GM18507 (cell line): ENCODE data around the gene CMIP.

ENCODE experiments used
- DNase-seq: peaks from one replicate; pipeline ENCODE4 v3.0.0; 2011; ENCODE audit warnings: low read depth; ENCODE audit not compliant: insufficient read length; ENCODE audit errors: extremely low spot score
- FAIRE-seq: peaks from 2 replicates; lab custom pipeline; 2011; peaks lifted over from hg19 to GRCh38; lab: Jason Lieb, UNC

Gene CMIP

DNA sequence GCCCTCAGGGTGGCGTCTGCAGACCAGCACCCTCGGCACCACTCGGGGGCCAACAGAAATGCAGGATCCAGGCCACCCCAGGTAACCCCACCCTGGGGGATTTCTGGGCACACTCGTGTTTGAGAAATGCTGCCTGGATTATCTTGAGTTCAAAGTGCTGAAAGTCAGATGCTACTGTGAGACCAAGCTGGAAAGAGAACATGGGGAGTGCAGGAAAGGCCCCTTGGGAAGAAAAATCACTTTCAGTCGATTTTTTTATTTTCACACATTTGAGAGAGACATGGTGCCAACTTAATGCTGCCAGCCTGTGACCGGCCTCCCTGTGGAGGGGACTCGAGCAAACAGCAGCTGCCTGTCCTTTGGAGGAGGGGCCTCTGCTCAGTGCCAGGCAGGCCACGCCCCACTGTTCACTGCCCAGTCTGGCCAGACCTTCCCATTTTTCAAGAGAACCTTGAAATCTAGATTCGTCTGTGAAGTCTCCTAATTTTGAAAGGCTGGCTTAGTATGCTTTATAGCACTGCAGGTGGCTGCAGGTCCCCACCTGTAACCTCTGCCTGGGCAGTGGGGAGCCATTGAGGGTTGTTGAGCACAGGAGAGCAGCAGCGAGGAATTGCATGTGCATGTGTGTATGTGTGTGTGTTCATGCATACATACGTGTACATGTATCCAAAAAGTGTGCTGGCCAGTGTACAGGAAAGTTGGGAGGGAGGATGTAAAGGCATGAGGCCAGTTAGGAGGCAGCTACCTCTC, 263.8 kb downstream of the CMIP start:
- no peak for DNase-seq
- FAIRE-seq, result no peak

GRCh38 chr16:81709016-81709900, 264.6 kb downstream of the CMIP start:
- no peak for FAIRE-seq
- no peak for DNase-seq

- FAIRE-seq, result no peak
These were observed 265.4 kb downstream of the CMIP start for GRCh38 chr16:81710044-81710443.

DNA sequence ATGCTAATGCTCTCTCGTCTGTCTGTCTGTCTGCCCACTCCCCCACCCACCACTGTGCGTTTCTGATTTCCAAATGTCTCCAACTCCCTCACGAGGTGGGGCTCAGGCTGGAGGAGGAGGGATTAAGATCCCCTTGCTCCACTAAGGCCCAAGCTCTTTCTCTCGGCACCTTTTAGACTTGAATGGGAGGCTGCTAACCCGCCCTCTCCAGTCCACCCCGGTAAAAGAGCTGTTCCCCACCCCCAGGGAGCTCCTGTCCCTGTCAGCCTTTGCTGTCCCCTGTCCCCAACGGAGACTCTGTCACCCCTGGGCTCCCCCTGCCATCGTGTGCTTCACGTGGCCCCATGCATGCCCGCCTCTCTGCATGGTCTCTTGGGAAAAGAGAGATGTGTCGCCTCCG, 266.0 kb downstream of the CMIP start:
- no peak for DNase-seq
- FAIRE-seq, result no peak

More at GRCh38 chr16:81710044-81710443, 265.4 kb downstream of the CMIP start:
- no peak for DNase-seq

DNA sequence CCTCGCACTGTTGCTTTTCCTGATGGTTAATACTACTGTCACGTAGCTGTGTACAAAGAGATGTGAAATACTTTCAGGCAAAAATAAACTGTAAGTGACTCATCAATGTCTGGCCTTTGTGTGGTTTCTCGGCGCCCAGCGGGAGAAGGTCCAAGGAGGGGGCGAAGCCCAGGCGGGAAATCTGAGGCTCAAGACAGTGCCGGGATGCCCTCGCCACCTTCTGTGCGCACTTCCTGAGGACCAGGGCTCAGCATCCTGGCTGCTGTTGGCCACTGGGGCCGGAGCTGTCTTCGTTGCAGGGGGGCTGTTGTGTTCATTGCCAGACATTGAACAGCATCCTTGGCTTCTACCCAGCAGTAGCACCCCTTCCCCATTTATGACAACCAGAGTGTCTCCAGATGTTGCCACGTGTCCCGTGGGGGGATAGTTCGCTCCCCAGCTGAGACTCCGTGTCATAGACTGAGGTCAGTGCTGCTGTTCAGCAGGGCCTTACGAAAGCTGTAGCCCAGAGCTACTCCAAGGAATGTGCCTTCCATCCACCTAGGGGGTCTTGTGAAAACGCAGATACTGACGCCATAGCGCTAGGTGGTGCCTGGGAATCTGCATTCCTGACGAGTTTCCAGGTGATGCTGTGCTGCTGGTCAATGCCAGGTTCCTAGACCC, 267.2 kb downstream of the CMIP start:
- FAIRE-seq, result no peak

GRCh38 chr16:81712681-81713080, 268.1 kb downstream of the CMIP start:
- DNase-seq, result no peak
- no peak for FAIRE-seq

More for the DNA sequence above, 267.2 kb downstream of the CMIP start:
- DNase-seq, result no peak

GRCh38 chr16:81713295-81713772, 268.7 kb downstream of the CMIP start:
- DNase-seq, result no peak
- FAIRE-seq, result no peak

- no peak for DNase-seq
- FAIRE-seq, result no peak
These were observed 269.2 kb downstream of the CMIP start for GRCh38 chr16:81713796-81714195.

DNA sequence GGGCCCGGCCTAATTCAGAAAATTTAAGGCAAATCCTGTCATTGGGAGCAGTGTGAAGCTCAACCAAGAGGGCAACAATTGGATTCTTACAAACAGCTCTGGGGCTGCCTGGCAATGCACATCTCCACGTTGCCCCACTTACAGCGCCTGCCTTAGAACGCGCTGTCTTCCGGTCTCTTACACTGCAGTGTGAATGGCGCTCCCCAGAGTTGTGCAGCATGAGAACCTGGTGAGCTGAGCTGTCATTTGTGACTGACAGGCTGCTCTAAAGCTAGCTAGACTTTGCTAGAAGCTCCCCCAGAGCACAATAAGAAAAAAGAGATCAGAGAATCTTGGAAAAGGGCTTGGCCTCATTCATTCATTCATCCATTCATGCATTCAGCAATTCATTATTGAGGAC, 270.0 kb downstream of the CMIP start:
- FAIRE-seq, result no peak

DNA sequence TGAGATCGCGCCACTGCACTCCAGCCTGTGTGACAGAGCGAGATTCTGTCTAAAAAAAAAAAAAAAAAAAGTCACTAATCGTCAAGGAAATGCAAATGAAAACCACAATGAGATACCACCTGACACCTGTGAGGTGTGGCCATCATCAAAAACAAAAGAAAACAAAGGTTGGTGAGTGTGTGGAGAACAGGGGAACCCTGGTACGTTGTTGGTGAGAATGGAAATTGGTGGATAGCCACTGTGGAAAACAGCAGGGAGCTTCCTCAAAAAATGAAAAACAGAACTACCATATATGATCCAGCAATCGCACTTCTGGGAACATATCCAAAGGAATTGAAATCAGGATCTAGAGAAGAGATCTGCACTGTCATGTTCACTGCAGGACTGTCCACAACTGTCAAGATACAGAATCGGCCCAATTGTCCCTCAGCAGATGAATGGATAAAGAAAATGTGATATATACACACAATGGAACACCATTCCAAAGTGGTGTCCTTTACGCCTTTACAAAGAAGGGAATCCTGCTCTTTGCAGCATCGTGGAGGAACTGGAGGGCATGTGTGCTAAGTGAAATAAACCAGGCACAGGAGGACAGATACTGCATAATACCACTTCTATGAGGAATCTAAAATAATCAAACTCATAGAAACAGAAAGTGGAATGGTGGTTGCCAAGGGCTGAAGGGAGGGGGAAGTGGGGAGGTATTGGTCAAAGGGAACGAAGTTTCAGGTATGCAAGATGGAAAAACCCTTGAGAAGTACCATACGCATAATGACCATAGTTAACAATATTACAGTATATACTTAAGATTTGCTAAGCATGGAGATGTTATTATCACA, 271.0 kb downstream of the CMIP start:
- DNase-seq (no peak), FAIRE-seq (peak; percentile 93)

More for the DNA sequence above, 270.0 kb downstream of the CMIP start:
- no peak for DNase-seq

DNA sequence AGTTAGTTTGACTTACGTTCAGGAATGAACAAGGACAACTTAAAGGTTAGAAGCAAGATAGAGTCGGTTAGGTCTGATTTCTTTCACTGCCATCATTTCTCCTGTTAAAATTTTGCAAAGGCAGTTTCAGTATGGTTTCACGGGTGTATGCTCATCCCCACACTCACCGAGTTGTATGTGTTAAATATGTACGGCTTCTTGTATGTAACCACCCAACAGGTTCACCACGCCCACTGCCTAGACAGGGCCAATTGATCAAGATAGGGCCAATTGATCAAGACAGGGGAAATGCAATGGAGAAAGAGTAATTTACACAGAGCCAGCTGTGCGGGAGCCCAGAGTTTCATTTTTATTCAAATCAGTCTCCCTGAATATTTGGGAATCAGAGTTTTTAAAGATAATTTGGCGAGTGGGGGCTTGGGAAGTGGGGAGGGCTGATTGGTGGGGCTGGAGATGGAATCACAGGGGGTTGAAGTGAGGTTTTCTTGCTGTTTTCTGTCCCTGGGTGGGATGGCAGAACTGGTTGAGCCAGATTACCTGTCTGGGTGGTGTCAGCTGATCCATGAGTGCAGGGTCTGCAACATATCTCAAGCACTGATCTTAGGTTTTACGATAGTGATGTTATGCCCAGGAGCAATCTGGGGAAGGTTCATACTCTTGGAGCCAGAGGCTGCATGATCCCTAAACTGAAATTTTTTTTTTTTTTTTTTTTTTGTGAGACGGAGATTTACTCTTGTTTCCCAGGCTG, 272.0 kb downstream of the CMIP start:
- FAIRE-seq, result peak; percentile 96
- DNase-seq, result no peak

DNA sequence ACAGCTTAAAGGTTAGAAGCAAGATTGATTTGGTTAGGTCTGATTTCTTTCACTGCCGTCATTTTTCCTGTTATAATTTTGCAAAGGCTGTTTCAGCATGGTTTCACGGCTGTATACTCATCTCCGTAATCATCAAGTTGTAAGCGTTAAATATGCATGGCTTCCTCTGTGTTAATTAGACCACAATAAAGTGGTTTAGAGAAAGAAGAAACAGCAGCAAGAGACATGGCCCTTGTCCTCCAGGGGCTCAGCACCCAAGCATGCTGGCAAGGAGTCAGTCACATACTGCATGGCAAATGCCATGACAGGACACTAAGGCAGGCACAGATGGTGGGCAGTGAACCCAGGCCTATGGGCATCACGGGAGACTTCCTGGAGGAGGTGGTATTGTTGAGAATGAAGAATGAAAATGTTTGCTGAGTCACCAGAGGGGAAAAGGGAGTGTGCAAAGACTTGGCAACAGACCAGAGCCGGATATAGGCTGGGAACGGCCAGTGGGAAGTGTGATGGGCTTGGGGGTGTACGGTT, 273.1 kb downstream of the CMIP start:
- DNase-seq (no peak), FAIRE-seq (no peak)

DNA sequence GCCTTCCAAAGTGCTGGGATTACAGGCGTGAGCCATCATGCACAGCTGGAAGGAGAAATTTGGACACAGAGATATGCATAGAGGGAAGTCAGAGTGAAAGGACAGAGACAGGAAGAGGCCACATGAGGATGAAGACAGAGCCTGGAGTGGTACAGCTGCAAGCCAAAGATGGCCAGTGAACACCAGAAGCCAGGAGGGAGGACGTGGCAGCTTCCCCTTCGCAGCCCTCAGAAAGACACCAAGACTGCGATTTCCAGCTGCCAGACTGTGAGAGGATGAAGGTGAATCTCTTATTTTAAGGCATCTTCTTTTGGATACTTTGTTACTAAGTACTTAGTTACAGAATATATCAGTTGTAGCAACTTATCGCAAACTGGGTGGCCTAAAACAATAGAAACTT, 274.0 kb downstream of the CMIP start:
- FAIRE-seq (no peak), DNase-seq (no peak)

DNA sequence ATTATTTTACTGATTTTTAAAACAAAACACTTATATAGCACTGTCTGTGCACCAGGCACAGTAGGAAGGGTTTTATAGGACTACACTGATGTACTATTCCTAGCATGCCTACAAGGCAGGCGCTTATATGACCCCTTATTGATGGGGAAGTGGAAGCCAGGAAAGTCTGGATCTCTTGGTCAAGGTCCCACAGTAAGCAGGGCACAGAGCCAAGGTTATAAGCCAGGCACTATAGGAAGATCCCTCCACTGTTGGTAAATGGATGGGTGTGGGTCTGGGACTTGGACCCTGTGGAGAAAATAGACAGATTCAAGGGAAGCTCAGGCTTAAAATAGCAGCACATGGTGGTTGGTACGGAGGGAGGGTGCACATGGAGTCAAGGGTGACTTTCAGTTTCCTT, 275.4 kb downstream of the CMIP start:
- DNase-seq (no peak), FAIRE-seq (no peak)

DNA sequence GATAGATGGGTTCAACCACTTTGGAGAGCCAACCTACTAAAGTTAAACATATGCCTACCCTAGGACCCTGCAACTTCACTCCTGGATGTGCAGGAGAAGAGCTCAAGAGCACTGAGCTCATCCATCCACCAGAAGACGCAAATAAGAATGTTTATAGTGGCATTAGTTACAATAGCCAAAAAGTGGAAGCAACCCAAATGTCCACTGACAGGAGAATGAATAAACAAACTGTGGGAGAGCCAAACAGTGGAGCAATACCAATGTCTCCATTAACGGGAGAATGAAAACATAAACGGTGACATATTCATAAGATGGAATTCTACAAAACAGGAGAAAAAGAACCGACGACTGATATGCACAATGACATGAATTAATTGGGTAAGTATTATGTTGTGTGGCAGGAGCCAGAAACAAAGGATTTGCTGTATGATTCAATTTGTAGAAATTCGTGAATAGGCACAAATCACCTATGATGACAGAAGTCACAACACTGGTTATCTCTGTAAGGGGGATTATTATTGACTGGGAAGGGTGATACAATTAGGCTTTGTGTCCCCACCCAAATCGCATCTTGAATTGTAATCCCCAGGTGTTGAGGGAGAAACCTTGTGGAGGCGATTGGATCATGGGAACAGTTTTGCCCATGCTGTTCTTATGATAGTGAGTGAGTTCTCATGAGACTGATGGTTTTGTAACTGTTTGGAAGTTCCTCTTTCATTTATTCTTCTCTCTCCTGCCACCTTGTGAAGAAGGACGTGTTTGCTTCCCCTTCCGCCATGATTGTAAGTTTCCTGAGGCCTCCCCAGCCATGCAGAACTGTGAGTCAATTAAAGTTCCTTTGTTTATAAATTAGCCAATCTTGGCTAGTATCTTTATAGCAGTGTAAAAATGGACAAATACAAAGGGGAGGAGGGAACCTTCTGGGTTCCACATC, 276.6 kb downstream of the CMIP start:
- no peak for DNase-seq
- FAIRE-seq, result no peak

DNA sequence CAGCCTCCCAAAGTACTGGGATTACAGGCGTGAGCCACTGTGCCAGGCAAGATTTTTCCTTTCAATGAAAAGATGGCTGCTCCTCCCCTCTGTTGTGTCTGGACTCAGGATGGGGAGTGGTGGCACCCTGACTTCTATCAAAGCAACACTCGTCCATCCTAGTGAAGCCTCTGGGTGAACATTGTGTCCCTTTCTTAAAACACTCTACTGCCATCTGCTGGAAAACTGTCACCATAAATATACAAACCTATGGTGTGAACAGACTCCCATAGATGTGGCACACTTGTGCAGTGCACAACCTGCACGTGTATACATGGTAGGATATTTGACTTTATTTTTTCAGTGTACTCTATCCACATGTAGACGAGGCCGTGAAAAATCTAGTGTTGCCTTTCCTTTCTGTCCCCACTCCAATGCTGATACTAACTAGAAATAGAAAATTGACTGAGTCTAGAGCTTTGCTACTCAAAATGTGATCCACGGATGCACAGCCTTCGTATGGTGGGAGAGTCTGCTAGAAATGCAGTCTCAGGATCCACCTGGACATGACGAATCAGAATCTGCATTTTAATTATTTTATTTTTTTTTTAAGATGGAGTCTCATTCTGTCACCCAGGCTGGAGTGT, 278.6 kb downstream of the CMIP start:
- FAIRE-seq (peak; percentile 87), DNase-seq (peak; percentile 38)

GRCh38 chr16:81728435-81728834, 283.8 kb downstream of the CMIP start:
- no peak for DNase-seq
- FAIRE-seq, result no peak
